ENCODE data around the gene RAB7B. TPM values are rescaled to one million over a fixed set of nuclear protein-coding genes. Genes with fewer than 3 reads are reported as not detected.

RAB7B gene
- total and polyA plus RNA-seq, 2 of the 4 experiments (the other 2 are of a cell fraction), result 9.1 to 14.7 TPM

DNA sequence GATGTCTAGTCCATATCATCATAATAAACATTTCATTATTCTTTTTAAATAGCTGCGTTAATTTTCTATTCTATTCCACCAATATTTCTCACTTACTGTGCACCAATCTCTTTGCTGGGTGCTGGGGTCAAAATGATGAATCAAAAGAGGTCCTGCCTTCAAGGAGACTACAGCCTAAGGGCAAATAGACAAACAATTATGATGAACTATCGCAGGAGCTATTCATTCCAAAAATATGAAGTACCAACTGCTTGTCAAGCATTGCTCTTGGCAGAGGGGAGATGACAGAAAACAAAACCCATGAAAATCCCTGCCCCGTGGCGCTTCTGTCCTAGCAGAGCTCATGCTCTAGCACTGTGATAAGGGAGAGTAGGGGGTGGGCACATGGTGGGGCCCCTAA lies 31.1 kb downstream of the RAB7B start:
- Histone ChIP-seq H3K4me1 (ENCODE audit: control insufficient read depth, insufficient read depth, low read length) (no peaks in the 10 kb centered on the region), H2BK5ac (ENCODE audit: low read depth, low read length, poor library complexity, severe bottlenecking) (no peak overlapping the region), H3K4me2 (ENCODE audit: low read depth, low read length) (no peak overlapping the region), H3K14ac (replicated peaks; ENCODE audit: low read depth, low read length) (no peak overlapping the region), H2BK120ac (ENCODE audit: low read depth, low read length) (no peak overlapping the region), H2AK5ac (ENCODE audit: low read depth, low read length) (no peak overlapping the region), H3K9me1 (ENCODE audit: insufficient read depth, low read length) (peaks cover 27% of the 10 kb centered on the region), H3K4me3 (ENCODE audit: insufficient read depth, low read depth, low read length) (no peak overlapping the region), H3K18ac (ENCODE audit: low read depth, low read length) (no peak overlapping the region), H4K91ac (ENCODE audit: insufficient read depth, low read depth, low read length) (no peak overlapping the region), H3K36me3 (ENCODE audit: control insufficient read depth, insufficient read depth, low read length) (no peaks in the 10 kb centered on the region), H4K5ac (ENCODE audit: low read depth, low read length) (no peak overlapping the region), H3K9ac (ENCODE audit: low read depth, low read length) (no peak overlapping the region), H2AK9ac (replicated peaks; ENCODE audit: low read depth, low read length, poor library complexity) (no peak overlapping the region), H4K8ac (ENCODE audit: low read depth in 2 of 2, low read length in 2 of 2) (no peak overlapping the region), H3K79me1 (ENCODE audit: low read depth in 1 of 2, low read length in 2 of 2) (no peaks in the 10 kb centered on the region), H3K23ac (ENCODE audit: low read depth, low read length) (no peak overlapping the region), H3K56ac (ENCODE audit: extremely low read depth, insufficient read depth, low read length) (no peak overlapping the region), H2BK20ac (ENCODE audit: low read depth, low read length) (no peak overlapping the region), H3K27ac (ENCODE audit: insufficient read depth, low read length) (no peak overlapping the region), H3K27me3 (ENCODE audit: control insufficient read depth, insufficient read depth, low read length) (peaks cover 14% of the 10 kb centered on the region), H3K9me3 (ENCODE audit: control insufficient read depth, insufficient read depth, low read length) (no peaks in the 10 kb centered on the region), H2AFZ (replicated peaks; ENCODE audit: low read length, poor library complexity) (no peak overlapping the region), H3K4ac (ENCODE audit: low read depth, low read length) (no peak overlapping the region), H2BK15ac (ENCODE audit: low read depth, low read length) (no peak overlapping the region), H4K20me1 (ENCODE audit: insufficient read depth, low read length) (no peaks in the 10 kb centered on the region; the same call in 1 of the 2 replicates)
- 60 to 100% methylated on average over 1 to 2 of the region's 4 CpGs for WGBS, 2 experiments (ENCODE audit: extremely low coverage in 2 of 2, insufficient read length in 1 of 2)
- TF ChIP-seq CHD1 (IDR thresholded peaks at IDR 0.05; ENCODE audit: low read depth, low read length) (no peak), MAFK (IDR thresholded peaks at IDR 0.05; ENCODE audit: low read depth, low read length) (no peak), MAZ (IDR thresholded peaks at IDR 0.05; ENCODE audit: borderline replicate concordance, low read depth, low read length) (no peak), POLR2A (IDR thresholded peaks at IDR 0.05; ENCODE audit: low read depth, low read length) (no peak), CEBPB (IDR thresholded peaks at IDR 0.05; ENCODE audit: low read depth, low read length) (no peak), NFE2L2 (IDR thresholded peaks at IDR 0.05; ENCODE audit: low read depth, low read length) (no peak), CTCF (conservative IDR thresholded peaks at IDR 0.05; ENCODE audit: low read depth, low read length) (no peak)
- no peak for DNase-seq
- BruUV-seq (replicated peaks), result no TSS peak
- intact Hi-C loops (cut with micrococcal nuclease), result loop anchor here (10.0 kb wide), 1 partner anchor 377 kb away; no protein-coding TSS in a partner anchor
- in situ Hi-C loops (cut with MboI; ENCODE audit: low sequenced_read_pairs), result no loop called here
- no peak for ATAC-seq (ENCODE audit: low read depth)
- ChIA-PET POLR2A (ENCODE audit: unreplicated experiment) (no interaction called here), CTCF (interaction anchor here (2.5 kb wide), 1 partner anchor 180 kb away, joined by 9 read pairs; no protein-coding TSS in a partner anchor)
- dilution Hi-C loops (cut with HindIII; ENCODE audit: low sequenced_read_pairs, unreplicated experiment), result no loop called here

Data from IMR-90 (cell line).